HepG2 (cell line): ENCODE results near the gene TMEM164. TPM values are rescaled to one million over a fixed set of nuclear protein-coding genes. Genes with fewer than 3 reads are reported as not detected.

Experiments used
- ATAC-seq: fragments of 200-7000 bp; cut with Tn5 transposase; 3 replicates; pipeline ENCODE4 v1.9.1; 2020; ENCODE audit warnings: mild to moderate bottlenecking, moderate library complexity
- BruUV-seq: library from RNA; stranded (reverse); fragments of 400-500 nt; replicated peaks from 2 replicates; lab custom pipeline; 2021; lab: Mats Ljungman, UMichigan
- CTCF ChIA-PET: fragments of 300-600 bp; formaldehyde crosslinking; extraction: SDS; loops from one replicate; lab custom pipeline; 2021; ENCODE audit warnings: low total read pairs, inconsistent platforms, low intra/inter-chr PET ratio; lab: Yijun Ruan, JAX
- POLR2A ChIA-PET: fragments of 350-600 bp; sonication (Branson Sonifier 250); formaldehyde crosslinking; loops from one replicate; lab custom pipeline; 2020; ENCODE audit warnings: antibody characterized with exemption, inconsistent platforms; lab: Yijun Ruan, JAX
- DNase-seq: peaks from one replicate; pipeline ENCODE4 v3.0.0-alpha.2; 2015; ENCODE audit warnings: low spot score
- FAIRE-seq: peaks from 3 replicates; lab custom pipeline; 2011; peaks lifted over from hg19 to GRCh38; lab: Jason Lieb, UNC
- H2AFZ ChIP-seq: one replicate; pipeline ENCODE4 v1.6.1; 2011; ENCODE audit warnings: low read length, inconsistent platforms
- H3K27ac ChIP-seq: fragments of 300-600 bp; 3 replicates; pipeline ENCODE4 v1.8.0; 2011; ENCODE audit warnings: mixed run types, mild to moderate bottlenecking, mixed read lengths, low read length, inconsistent platforms; ENCODE audit not compliant: insufficient read depth; ENCODE audit errors: extremely low read length
- H3K27me3 ChIP-seq, 2 experiments: fragments of 200-600 bp in 1 of 2; 2 replicates in 1 of 2; 3 replicates in 1 of 2; pipeline versions ENCODE4 v1.6.0 to v1.8.0; 2011; ENCODE audit warnings: low read length in 2 of 2, mild to moderate bottlenecking in 2 of 2, moderate library complexity in 2 of 2, inconsistent platforms in 1 of 2; ENCODE audit not compliant: insufficient read depth in 2 of 2, control insufficient read depth in 1 of 2
- H3K36me3 ChIP-seq, 2 experiments: fragments of 200-600 bp in 1 of 2; replicated peaks in 1 of 2; 2 replicates in 1 of 2; 3 replicates in 1 of 2; pipeline versions ENCODE4 v1.5.1 to v1.8.0; 2011; ENCODE audit warnings: low read length in 2 of 2, inconsistent platforms in 1 of 2; ENCODE audit not compliant: insufficient read depth in 2 of 2, control insufficient read depth in 1 of 2
- H3K4me1 ChIP-seq: 2 replicates; pipeline ENCODE4 v1.5.1; 2012; ENCODE audit warnings: low read length, inconsistent platforms; ENCODE audit not compliant: insufficient read depth
- H3K4me2 ChIP-seq: 2 replicates; pipeline ENCODE4 v1.6.0; 2011; ENCODE audit warnings: low read depth, low read length, inconsistent platforms
- H3K4me3 ChIP-seq, 3 experiments: fragments of 200-600 bp in 1 of 3; sonication (generic), shearing (Covaris generic) in 1 of 3; replicated peaks in 1 of 3; 2 replicates each; pipeline ENCODE4 v1.5.1; 2011 to 2016; ENCODE audit warnings: low read length in 3 of 3, inconsistent platforms in 2 of 3, low read depth in 2 of 3, mild to moderate bottlenecking in 2 of 3, control low read depth in 1 of 3, mixed read lengths in 1 of 3; ENCODE audit not compliant: insufficient read depth in 1 of 3
- H3K79me2 ChIP-seq: one replicate; pipeline ENCODE4 v1.6.1; 2011; ENCODE audit warnings: low read length, inconsistent platforms; ENCODE audit not compliant: insufficient read depth
- H3K9ac ChIP-seq: 2 replicates; pipeline ENCODE4 v1.6.0; 2011; ENCODE audit warnings: mild to moderate bottlenecking, low read depth, low read length, inconsistent platforms; ENCODE audit not compliant: insufficient read depth
- H3K9me3 ChIP-seq: 2 replicates; pipeline ENCODE4 v1.5.1; 2012; ENCODE audit warnings: mild to moderate bottlenecking, low read length
- H4K20me1 ChIP-seq: 2 replicates; pipeline ENCODE4 v1.6.0; 2011; ENCODE audit warnings: inconsistent platforms, mild to moderate bottlenecking, low read length, moderate library complexity; ENCODE audit not compliant: insufficient read depth
- BRCA1 ChIP-seq: sonication (generic); formaldehyde crosslinking; IDR thresholded peaks from 2 replicates; pipeline ENCODE4 v1.4.0; 2020; ENCODE audit warnings: missing genetic modification reagents
- CERS6 ChIP-seq: sonication (generic); formaldehyde crosslinking; IDR thresholded peaks from 2 replicates; pipeline ENCODE4 v1.5.0; 2020; ENCODE audit warnings: missing genetic modification reagents
- DRAP1 ChIP-seq: IDR thresholded peaks from 2 replicates; pipeline ENCODE4 v1.6.1; 2016; ENCODE audit warnings: missing genetic modification reagents, missing compliant biosample characterization
- ELF4 ChIP-seq: sonication (generic); formaldehyde crosslinking; IDR thresholded peaks from 2 replicates; pipeline ENCODE4 v1.5.0; 2020; ENCODE audit warnings: missing genetic modification reagents, mild to moderate bottlenecking, moderate library complexity, borderline replicate concordance
- KAT7 ChIP-seq: IDR thresholded peaks from 2 replicates; pipeline ENCODE4 v1.6.1; 2018; ENCODE audit warnings: borderline replicate concordance, missing compliant biosample characterization
- NFYC ChIP-seq: IDR thresholded peaks from 2 replicates; pipeline ENCODE4 v1.6.1; 2016; ENCODE audit warnings: missing genetic modification reagents, missing compliant biosample characterization
- TBX2 ChIP-seq: sonication (generic); formaldehyde crosslinking; IDR thresholded peaks from 2 replicates; pipeline ENCODE4 v1.5.0; 2020; ENCODE audit warnings: missing genetic modification reagents, mild to moderate bottlenecking, borderline replicate concordance
- ZFP41 ChIP-seq: sonication (generic); formaldehyde crosslinking; IDR thresholded peaks from 2 replicates; pipeline ENCODE4 v1.4.0; 2020; ENCODE audit warnings: mild to moderate bottlenecking, missing genetic modification reagents, borderline replicate concordance
- ZNF496 ChIP-seq: sonication (generic); formaldehyde crosslinking; IDR thresholded peaks from 2 replicates; pipeline ENCODE4 v1.8.1; 2023; ENCODE audit warnings: mild to moderate bottlenecking, moderate library complexity, missing genetic modification reagents; ENCODE audit not compliant: insufficient replicate concordance
- ZNF558 ChIP-seq: sonication (generic); formaldehyde crosslinking; IDR thresholded peaks from 2 replicates; pipeline ENCODE4 v1.9.0; 2022; ENCODE audit warnings: mild to moderate bottlenecking, missing genetic modification reagents, borderline replicate concordance
- ZNF629 ChIP-seq: sonication (generic); formaldehyde crosslinking; conservative IDR thresholded peaks from 2 replicates; pipeline ENCODE4 v1.5.0; 2020; ENCODE audit warnings: missing genetic modification reagents
- ZNF761 ChIP-seq: sonication (generic); formaldehyde crosslinking; conservative IDR thresholded peaks from 2 replicates; pipeline ENCODE4 v1.4.0; 2020; ENCODE audit warnings: mild to moderate bottlenecking, missing genetic modification reagents
- WGBS: methylation state at CpG from one replicate; pipeline ENCODE4 v1.1.6; 2017; ENCODE audit warnings: low lambda C conversion rate; 5-methylcytosine and 5-hydroxymethylcytosine counted together
- in situ Hi-C: cut with HindIII; loops from 2 replicates; pipeline ENCODE4 v1.10.0; 2017; ENCODE audit warnings: low pct_unique_long_range_greater_than_20kb; ENCODE audit not compliant: extremely low pct_ligation_motif_present
- intact Hi-C: fragments of 100-400 bp; cut with micrococcal nuclease; formaldehyde crosslinking; loops from one replicate; pipeline ENCODE4 v1.10.0; 2022; ENCODE audit not compliant: unreplicated experiment
- polyA plus RNA-seq, 8 experiments: library from polyadenylated mRNA; depleted of rRNA in 3 of 8; stranded (reverse) in 7 of 8; unstranded in 1 of 8; fragments of >200 nt; fragmentation: Illumina TruSeq in 4 of 8; extraction: Trizol in 4 of 8; gene quantifications; 2 replicates each; pipeline versions ENCODE4 v1.2.1 to v1.2.3, GENCODE V29; 2011 to 2016; ENCODE audit warnings: low read depth in 4 of 8, missing spikeins in 1 of 8, mixed read lengths in 1 of 8; ENCODE audit not compliant: insufficient read depth in 1 of 8
- total RNA-seq, 5 experiments: library from RNA; depleted of rRNA; stranded (reverse); fragments of >200 nt; fragmentation: Illumina TruSeq; extraction: Trizol; gene quantifications; 2 replicates each; pipeline ENCODE4 v1.2.3, GENCODE V29; 2016; ENCODE audit warnings: low read depth in 1 of 5

Gene TMEM164
- total and polyA plus RNA-seq, 2 of the 13 experiments (the other 11 are each of a cell fraction or from before 2014, with no cell fraction given) = 5.8 to 13.2 TPM

- TF ChIP-seq ZNF496 (CRISPR knock-in tag) (no peak), ZNF761 (CRISPR knock-in tag) (no peak), ZNF558 (no peak), NFYC (no peak)
Measured at GRCh38 chrX:110212299-110212698, 209.4 kb downstream of the TMEM164 start (continued).

GRCh38 chrX:110213183-110213582 is 210.3 kb downstream of the TMEM164 start:
- no peaks in the 10 kb centered on the region for H3K36me3 ChIP-seq

More at GRCh38 chrX:110213183-110213582, 210.3 kb downstream of the TMEM164 start:
- no TSS peak for BruUV-seq
- no peaks in the 10 kb centered on the region for H3K4me1 ChIP-seq
- H4K20me1 ChIP-seq = no peaks in the 10 kb centered on the region
- ChIA-PET POLR2A (no interaction called here), CTCF (no interaction called here)
- no peak overlapping the region for H3K4me3 ChIP-seq
- H3K9ac ChIP-seq = no peak overlapping the region
- H3K4me2 ChIP-seq = no peak overlapping the region
- TF ChIP-seq ZNF629 (CRISPR knock-in tag) = no peak
- no peak for TF ChIP-seq CERS6 (CRISPR knock-in tag)
- TF ChIP-seq TBX2 = no peak
- no peak for TF ChIP-seq ELF4
- TF ChIP-seq BRCA1 = no peak
- no peak for TF ChIP-seq KAT7 (CRISPR knock-in tag)
- TF ChIP-seq ZFP41 = no peak
- no peak for TF ChIP-seq DRAP1 (CRISPR knock-in tag)
- TF ChIP-seq, all 625 proteins: peak for 0
- Histone ChIP-seq H3K9me3 (no peaks in the 10 kb centered on the region), H2AFZ (no peak overlapping the region), H3K79me2 (no peaks in the 10 kb centered on the region), H3K27ac (no peak overlapping the region), H3K27me3 (no peaks in the 10 kb centered on the region)
- 100% methylated on average over 1 of the region's 1 CpG for WGBS
- intact Hi-C loops = no loop called here
- ATAC-seq = no peak
- in situ Hi-C loops = no loop called here
- no peak for DNase-seq
- FAIRE-seq = no peak
